Fibroblast of the aortic adventitia (primary cell): ENCODE data around the gene CYB5R2. TPM values are rescaled to one million over a fixed set of nuclear protein-coding genes. Genes with fewer than 3 reads are reported as not detected.

Source experiments
- DNase-seq: peaks from one replicate; pipeline ENCODE4 v3.0.0-alpha.2; 2010; ENCODE audit warnings: low read depth
- H3K4me3 ChIP-seq: 2 replicates; pipeline ENCODE4 v1.5.1; 2011; ENCODE audit warnings: low read depth, mild to moderate bottlenecking, control low read depth, low read length, moderate library complexity
- total RNA-seq: library from RNA; depleted of rRNA; stranded (reverse); fragments of >200 nt; gene quantifications from 2 replicates; pipeline ENCODE4 v1.2.3, GENCODE V29; 2012; ENCODE audit warnings: low replicate concordance
- TF ChIP-seq, protein P1 (sequence below): IDR thresholded peaks from 2 replicates; pipeline ENCODE4 v1.5.1; 2011; ENCODE audit warnings: mild to moderate bottlenecking, low read length, control low read depth, inconsistent platforms; ENCODE audit not compliant: insufficient read depth

CYB5R2 gene
- 5.4 and 11.2 TPM in 2 replicates for total RNA-seq

DNA sequence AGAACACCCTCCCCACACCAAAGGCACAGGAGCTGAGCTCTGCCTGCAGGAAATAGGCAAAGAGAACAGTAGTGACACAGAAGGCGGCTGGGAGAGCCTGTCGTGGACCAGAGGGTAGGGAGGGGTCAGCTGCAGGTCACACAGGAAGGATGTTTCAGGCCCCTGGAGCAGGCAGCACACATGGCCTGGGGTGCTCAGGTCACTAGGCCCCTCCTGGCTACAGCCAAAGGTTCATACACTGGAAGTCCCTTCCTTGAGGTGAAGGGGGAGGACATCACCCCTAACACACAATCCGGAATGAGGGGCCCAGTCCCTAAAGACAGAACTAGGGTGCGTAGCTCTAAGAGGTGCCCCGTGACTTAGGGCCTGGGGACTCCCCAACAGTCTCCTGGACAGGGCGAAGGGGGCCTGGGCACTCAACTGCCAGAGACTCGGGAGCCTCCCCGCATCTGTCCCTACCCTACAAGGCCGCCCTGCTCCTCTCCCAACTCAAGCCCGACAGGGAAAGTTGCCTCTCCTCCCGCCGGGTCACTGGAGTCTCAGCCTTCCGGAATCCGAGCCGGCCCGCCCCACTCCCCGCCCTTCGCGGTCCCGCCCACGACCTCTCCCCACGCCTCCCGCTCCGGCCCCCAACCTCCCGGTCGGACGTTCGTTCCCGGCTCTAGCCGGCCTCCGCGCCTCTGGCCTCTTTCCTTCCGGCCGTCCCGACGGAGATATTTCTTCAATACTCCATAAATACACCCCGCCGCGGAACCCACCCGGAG is at the start of gene CYB5R2:
Gene CYB5R2, minus strand, starts transcription at position 541 of the 764 bp plus-strand sequence. CDS start 675 bp downstream, outside the sequence.
- TF ChIP-seq, protein P1, sequence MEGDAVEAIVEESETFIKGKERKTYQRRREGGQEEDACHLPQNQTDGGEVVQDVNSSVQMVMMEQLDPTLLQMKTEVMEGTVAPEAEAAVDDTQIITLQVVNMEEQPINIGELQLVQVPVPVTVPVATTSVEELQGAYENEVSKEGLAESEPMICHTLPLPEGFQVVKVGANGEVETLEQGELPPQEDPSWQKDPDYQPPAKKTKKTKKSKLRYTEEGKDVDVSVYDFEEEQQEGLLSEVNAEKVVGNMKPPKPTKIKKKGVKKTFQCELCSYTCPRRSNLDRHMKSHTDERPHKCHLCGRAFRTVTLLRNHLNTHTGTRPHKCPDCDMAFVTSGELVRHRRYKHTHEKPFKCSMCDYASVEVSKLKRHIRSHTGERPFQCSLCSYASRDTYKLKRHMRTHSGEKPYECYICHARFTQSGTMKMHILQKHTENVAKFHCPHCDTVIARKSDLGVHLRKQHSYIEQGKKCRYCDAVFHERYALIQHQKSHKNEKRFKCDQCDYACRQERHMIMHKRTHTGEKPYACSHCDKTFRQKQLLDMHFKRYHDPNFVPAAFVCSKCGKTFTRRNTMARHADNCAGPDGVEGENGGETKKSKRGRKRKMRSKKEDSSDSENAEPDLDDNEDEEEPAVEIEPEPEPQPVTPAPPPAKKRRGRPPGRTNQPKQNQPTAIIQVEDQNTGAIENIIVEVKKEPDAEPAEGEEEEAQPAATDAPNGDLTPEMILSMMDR = no peak
- H3K4me3 ChIP-seq = peak within 1 kb of the TSS; percentile 61
- DNase-seq = peak; percentile 53

DNA sequence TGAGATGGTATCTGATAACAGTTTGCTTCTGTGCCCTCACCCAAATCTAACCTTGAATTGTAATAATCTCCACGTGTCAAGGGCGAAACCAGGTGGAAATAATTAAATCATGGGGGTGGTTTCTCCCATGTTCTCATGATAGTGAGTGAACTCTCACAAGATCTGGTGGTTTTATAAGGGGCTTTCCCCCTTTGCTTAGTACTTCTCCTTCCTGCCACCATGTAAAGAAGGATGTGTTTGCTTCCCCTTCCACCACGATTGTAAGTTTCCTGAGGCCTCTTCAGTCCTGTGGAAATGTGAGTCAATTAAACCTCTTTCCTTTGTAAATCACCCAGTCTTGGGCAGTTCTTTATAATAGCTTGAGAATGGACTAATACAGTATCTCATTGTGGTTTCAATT is 41.5 kb upstream of the CYB5R2 start:
- DNase-seq = no peak
- H3K4me3 ChIP-seq = no peak overlapping the region
- TF ChIP-seq, protein P1 = no peak

DNA sequence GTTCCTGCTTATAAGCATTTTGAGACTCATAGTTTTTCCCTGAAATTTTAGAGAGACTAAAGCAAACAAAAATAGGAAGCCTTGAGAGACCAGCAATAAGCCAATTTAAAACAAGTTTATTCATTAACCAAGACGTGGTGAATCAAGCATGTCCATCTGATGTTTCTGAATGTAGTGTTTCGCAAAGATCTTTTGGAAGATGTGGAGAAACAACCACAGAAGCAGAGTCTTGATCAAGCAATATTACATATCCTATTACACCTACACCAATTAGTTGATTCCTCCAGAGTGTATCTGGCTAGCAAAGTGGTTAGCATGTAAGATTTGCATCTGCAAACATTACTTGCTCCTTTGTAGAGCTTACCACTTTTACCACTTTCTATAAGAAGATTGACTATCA is 33.1 kb upstream of the CYB5R2 start, which contains the start of gene OVCH2:
Gene OVCH2, minus strand, starts transcription at position 101 of the 400 bp plus-strand sequence. Its CDS starts 83 bp downstream, at position 18.
- TF ChIP-seq, protein P1 = no peak
- no peak within 1 kb of the TSS for H3K4me3 ChIP-seq
- no peak for DNase-seq

DNA sequence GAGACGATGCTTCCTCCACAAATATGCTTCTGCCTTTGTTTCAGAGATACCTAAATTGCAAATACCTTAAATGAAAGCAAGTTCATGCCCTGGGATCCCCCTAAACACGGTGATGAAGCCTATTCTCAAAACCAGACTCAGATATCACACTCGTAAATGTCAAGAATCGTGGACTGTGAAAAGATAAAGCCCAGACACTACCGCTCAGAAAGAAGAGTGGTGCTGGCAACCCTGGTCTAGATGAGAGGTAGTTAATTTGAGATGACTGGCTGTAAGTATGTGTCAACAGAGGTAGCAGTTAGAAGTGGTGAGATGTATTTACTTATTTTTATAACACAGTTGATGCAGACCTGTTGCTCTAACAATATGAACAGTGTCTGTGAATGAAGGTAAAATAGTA is 30.4 kb upstream of the CYB5R2 start:
- DNase-seq = no peak
- H3K4me3 ChIP-seq = no peak overlapping the region
- TF ChIP-seq, protein P1 = no peak

DNA sequence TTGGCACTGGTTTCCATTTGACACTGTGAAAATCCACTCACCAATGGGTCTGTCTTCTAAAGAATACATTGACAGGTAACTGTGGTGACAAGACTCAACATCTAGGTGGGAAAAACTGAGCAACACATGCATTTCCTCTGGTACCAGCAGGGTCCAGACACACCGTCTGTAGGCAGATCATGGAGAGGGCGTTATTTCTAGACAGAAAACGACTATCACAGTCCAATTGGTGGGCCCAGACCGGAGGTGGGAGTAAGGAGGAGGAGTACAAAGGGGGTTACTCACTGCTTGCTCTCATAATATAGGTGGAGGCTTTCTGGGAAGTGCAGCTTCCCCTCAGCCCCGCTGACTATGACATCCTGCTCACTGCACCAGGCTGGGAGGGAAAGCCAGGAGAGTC is 23.1 kb upstream of the CYB5R2 start:
- TF ChIP-seq, protein P1 = no peak
- no peak for DNase-seq
- H3K4me3 ChIP-seq = no peak overlapping the region

DNA sequence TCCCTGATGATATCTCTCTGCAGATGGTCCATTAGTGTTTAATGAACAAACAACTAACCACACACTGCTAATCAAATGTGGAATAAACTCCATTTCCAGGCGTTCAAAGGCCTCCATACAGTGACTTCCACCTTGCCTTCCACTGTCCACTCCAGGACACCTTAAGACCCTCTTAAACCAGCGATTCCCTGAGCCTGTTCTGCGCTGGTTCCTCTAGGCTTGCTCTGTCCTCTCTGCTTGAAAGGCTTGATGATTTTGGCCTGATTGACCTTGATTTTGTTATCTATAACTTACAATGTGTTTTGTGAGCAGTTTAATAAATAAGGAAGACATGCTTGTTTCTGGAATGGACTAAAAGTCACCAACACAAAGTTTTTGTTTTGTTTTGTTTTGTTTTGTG is 20.9 kb upstream of the CYB5R2 start:
- TF ChIP-seq, protein P1 = no peak
- no peak for DNase-seq
- no peak overlapping the region for H3K4me3 ChIP-seq
